Measurements from ENCODE around the gene EPHA10.

EPHA10 gene

DNA sequence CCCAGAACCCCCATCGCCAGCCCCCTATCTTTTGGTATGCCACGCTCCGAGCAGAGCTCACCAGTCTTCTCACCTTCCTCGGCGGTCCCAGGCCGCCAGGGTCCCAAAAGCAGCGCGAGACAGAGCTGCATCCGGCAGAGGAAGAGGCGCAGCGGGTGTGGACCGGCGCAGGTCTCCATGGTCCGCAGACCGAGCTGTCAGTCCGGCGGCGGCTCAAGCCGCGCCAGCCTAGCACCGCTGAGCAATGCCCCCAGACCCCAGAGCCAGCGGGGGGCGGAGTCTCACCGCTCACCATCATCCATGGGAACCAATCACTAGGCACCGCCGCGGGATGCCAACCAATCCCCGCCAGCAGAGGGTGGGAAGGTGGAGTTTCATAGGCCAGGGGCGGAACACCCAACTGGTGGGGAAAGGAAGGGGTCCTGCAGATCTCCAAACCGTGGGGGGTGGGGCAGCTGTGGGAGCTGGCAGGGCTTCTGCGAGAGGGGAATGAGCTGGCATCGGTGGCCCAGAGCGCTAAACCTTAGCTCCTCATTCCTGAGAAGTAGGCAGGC is at the start of gene EPHA10:
Gene EPHA10 (minus strand): TSS at position 233 of the 554 bp plus-strand sequence. CDS start 54 bp downstream, at position 179.
- peak; percentile 78 for DNase-seq (ENCODE audit: low spot score)

DNA sequence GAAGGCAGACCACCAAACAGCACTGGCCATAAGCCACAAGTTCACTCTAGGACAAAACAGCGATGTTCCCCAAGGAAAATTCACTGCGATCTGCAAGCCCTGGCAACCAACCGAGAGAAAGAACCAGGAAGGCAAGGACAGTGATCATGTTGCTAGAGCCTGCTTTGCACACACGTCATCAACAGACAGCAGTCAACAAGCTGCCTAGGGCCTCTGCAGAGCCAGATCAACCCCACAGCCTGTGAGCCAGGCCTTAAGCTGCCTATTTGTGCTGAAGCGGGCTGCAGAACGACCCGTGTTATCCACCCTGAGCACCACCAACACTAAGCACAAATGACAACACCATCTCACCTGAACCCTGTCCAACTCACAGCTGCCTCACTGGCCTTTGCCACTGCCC is 49.3 kb upstream of the EPHA10 start:
- DNase-seq (ENCODE audit: low spot score) = no peak

DNA sequence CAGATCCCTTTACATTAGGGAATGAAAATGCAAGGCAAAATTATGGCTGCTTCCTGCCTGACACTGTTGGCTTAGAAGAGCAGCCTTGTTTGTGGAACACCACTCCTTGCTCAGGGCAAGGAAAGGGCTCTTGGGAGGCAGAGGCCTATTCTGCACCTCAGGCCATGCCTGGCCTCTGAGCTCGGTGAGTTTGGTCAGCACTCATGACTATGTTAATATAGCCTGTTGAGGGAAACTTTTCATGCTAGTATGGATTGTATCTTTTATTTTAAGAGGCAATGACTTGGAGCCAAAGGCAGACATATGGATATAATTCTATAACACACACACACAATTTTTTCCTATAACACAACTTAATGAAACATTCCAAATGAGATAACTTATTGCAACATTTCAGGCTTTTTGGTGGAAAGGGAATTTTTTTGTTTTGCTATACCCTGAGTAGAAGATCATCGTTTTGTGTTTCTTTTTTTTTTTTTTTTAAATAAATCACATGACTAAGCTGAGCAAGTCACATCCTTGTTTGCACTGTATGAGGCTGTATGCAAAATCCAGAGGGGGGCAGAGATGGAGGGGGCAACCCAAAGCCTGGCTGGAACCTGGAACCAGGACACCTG is 48.7 kb upstream of the EPHA10 start:
- no peak for DNase-seq (ENCODE audit: low spot score)

DNA sequence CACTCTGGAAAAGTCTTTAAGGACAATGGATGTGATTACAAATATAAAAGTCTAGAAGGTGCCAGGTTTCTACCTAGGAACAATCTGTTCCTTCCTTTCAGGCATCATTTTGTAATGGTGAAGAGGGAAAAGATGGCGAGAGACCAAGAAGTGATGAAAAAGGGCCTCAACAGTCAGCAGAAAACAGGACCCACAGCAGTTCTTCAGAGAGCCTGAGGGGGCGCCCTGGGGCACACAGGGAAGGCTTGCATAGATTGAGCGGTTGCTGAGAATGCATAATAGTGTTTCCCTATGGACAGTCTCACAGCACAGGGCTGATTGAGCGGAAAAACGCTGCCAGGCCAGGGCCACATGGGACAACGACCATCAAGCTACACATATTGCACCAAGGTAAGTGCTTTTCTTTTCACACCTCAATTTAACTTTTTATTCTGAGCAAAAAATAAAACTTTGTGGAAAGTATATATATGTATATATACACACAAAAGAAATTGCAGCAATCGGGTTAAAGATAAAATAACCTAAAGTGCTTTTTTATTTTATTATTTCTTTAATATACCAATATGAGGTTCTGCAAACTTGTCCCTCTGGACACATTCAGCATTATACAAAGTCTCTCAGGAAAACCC is 46.2 kb upstream of the EPHA10 start:
- peak; percentile 76 for DNase-seq (ENCODE audit: low spot score)

DNA sequence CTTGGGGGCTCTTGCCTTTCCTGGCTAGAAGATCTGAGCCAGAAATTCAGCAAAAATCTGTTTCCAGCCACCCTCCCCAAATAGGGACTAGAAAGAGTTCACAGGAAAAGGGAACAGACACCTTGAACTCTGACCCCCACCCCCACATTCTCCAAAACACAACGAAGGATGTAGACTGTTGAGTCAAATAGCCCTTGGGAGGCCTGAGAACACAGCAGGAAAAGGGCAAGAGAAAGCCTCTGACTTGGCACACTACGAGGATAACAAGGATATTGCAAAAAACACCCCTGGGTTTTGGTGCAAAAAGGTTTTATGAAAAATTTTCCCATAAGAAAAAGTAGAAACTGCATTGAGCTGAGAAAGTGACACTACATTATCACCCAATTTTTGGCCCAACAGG is 45.0 kb upstream of the EPHA10 start:
- DNase-seq (ENCODE audit: low spot score) = no peak

DNA sequence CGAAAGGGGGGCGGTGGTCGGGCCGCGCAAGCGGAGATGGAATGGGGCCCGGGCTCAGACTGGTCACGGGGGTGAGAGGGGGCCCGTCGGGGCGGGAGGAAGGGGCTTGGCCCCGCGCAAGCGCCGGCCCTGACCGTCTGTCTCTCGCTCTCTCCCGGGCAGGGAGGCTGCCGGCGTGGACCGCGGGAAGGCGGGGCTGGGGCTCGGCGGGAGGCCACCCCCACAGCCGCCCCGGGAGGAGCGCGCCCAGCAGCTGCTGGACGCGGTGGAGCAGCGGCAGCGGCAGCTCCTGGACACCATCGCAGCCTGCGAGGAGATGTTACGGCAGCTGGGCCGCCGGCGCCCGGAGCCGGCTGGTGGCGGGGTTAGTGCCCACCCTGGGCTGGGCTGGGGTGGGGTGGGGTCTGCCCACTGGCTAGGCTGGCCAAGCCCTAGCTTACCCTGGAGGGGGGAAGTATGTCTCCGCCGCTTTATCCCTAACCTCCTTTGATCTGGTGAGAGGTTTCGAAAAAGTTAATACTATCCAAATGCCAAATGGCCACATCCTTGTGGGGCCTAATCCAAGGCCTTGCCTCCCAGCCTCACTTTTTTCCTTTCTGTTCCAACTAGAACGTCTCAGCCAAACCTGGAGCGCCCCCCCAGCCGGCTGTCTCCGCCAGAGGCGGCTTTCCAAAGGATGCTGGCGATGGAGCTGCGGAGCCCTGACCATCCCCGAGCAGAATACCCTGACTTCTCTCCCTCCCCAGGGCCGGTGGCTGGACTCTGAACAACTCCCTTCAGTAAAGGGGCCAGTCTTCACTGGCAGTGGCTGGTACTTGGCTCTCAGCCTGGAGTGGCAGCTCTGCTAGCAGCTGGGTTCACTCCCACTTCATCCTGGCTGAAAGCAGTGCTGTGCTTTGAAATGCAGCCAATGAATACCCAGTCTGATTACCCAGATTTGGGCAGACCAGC is 43.7 kb upstream of the EPHA10 start:
- peak; percentile 89 for DNase-seq (ENCODE audit: low spot score)

DNA sequence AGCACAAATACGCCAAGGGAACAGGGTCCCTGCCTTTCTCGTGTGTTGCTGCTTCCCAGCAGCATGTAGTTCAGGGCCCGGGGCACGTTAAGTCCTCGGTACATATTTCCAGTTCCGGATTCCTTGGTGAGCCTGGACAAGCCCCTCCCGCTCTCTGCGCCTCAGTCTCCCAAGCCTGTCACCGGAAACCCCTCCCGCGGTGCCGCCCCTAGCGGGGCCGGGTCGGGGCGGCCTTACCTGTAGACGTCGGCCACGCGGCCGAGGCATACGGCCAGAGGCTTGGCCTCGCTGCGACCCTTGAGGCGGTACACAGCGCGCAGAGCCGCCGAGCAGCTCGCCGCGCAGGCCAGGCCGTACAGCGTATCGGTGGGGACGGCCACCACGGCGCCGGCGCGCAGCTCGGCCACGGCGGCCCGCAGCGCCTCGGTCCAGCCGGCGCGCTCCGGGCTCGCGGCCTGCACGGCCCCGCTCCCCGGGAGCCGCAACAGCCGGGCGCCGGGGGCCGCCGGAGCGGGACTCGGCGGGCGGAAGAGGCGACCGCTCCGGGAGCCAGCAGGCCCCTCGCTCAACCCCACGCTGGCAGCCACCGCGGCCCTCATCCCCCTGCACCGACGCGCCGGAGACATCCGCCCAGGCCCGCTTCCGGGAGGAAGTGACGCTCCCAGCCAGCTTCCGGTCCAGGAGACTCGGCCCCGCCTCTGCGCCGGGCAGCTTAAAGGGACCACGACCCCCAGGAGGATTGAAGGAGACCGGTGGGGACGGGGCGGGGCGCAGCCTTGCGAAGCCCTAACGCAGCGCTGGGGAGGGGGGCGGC is 42.8 kb upstream of the EPHA10 start, which contains the start of the genes C1orf122 and YRDC:
Gene C1orf122 (plus strand): TSS at position 236 of the 814 bp plus-strand sequence. CDS start 615 bp downstream, outside the sequence.
Gene YRDC (minus strand): TSS at position 654 of the 814 bp plus-strand sequence. CDS start 28 bp downstream, at position 626.
- DNase-seq (ENCODE audit: low spot score) = peak; percentile 98

DNA sequence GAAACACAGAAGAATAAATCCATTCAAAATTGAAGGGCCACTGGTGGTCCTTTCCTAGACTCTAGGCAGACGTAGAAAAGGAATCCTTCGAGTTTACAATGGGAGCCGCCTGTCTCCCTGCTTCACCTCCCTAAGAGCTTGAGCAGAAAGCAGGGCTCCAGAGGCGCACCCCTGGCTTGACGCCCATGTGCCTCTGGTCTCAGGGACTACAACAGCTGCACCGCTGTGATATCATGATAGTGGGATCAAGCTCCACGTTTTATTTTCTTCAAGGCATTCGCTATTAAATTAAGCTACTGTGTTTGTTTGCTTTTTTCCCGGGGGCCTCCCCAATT is 42.3 kb upstream of the EPHA10 start:
- DNase-seq (ENCODE audit: low spot score) = no peak

DNA sequence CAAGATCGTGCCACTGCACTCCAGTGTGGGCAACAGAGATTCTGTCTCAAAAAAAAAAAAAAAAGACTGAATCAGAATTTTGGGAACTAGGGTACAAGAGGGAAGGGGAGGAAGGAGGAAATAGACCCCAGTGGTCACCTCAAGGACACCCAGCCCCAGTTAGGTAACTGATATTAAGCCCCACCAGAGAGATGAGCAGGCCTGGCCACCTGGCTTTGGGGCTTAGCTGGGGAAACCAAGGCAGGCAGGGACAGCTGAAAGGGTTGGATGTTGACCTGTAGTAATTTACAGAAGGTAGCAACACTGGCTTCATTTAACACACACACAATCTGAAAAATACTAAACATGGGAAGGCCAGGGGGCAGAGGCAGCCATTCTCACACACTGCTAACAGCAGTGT is 37.5 kb upstream of the EPHA10 start:
- no peak for DNase-seq (ENCODE audit: low spot score)

DNA sequence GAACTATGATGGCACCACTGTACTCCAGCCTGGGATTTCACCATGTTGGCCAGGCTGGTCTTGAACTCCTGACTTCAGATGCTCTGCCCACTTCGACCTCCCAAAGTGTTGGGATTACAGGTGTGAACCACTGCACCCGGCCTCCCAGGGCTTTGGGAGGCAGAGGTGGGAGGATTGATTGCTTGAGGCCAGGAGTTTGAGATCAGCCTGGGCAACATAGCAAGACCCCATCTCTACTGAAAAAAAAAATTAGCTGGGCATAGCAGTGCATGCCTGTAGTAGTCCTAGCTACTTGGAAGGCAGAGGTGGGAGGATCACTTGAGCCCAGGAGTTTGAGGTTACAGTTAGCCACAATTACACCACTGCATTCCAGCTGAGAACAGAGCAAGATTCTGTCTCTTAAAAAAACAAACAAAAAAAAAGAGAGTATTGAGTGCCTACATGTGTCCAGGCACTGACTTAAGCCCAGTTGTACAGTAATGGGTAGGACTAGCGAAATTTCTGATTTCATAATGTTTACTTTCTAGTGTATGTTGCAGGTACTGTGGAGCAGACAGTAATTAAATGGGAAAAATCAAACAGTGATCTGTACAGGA is 32.9 kb upstream of the EPHA10 start:
- DNase-seq (ENCODE audit: low spot score) = no peak

DNA sequence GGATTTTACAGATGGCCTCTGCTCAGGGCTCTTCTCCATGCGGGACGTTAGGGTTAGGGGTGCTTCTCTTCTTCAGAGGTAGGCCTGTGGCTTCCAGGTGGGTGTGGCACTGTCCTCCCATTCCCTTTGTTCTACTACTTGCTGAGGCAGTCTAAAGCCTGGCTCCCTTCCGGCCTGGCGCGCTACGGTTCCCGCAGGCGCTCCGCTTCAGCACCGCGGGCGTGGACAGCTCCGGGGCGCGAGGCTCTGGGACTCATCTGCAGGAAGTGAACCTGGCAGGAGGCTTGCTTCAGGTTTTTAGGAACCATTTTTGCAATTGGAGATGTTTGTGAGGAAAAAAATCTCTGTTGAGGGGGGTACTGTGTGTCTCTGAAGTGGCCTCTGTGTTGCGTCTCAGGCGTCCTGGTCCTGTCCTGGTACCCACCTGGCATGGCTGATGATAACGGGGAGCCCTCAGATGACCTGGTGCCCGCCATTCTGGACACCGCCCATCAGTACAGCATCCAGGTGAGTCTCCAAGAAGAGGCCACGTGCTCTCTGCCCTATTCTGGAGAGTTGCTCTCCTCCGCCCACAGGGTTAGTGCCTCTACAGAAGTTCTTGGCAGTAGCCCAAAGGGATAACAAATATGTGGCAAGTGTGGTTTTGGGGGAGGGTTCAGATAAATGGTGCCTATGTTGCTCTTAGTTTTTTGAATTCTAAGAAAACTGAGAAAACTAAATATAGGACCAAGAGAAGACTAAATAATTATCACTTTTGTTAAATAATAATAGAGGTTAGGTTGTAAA is 30.6 kb upstream of the EPHA10 start:
- peak; percentile 95 for DNase-seq (ENCODE audit: low spot score)

DNA sequence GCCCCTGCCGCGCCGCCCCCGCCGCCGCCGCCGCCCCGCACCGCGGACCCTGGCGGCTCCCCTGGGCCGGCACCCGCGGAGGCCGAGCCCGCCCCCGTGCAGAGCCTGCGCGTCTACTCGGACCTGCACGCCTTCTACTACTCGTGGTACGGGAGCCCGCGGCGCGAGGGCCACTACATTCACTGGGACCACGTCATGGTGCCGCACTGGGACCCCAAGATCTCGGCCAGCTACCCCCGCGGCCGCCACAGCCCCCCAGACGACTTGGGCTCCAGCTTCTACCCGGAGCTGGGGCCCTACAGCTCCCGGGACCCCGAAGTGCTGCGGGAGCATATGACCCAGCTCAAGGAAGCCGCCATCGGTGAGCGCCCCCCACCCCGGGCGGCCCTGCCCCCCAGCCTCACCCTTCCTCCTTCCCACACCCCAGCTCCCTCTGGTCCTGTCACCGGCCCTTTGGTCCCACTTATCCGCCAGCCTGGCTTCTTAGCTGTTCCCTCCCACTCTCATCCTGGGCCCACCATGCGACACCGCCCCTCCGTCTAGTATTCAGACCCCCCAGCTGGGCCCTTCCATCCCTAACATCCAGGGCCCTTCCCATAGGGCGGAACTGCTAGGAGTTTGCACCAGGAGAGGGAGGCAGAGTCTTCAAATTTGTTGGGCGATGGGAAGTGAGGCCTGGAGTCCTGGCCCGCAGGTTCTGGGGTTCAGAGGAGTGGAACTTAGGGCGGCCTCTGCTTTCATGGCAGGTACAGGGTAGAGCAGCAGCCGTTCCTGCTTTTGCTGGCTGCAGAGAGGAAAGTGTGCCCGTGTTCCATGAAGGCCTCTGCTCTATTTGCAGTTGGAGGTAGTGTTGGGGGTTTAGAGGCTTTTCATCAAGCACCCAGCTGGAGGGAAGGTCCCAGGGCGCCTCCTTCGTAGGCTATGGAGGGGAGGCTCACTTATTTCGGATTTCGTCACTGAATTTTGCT is 29.7 kb upstream of the EPHA10 start:
- peak; percentile 30 for DNase-seq (ENCODE audit: low spot score)

DNA sequence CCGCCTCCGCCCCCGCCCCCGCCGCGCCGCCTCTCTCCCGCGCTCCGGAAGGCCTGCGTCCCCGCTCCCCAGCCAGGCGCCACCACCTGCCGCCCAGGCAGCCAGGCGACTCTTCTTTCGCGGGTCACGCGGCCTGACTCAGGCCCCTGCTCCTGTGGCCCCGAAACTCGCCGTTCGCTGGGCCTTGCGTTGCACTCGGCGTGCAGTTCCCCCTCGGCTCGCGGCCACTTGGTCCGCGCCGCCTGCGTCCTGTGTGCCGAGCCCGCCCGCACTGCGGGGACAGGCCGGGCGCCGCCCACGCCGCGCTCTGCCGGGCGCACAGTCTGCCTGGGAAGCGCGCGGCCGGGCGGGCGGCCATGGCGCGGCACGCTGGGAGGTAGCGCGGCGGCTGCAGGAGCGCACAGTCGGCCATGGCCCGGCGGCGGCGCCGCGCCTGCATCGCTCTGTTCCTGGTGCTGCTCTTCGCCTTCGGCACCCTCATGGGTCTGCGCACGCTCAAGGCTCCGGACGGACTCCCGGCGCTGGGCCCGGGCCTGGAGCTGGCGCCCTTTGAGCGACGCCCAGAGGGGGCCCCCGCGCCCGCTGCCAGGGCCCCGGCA is 29.0 kb upstream of the EPHA10 start, which contains the start of gene MANEAL:
Gene MANEAL (plus strand): TSS at position 75 of the 599 bp plus-strand sequence. CDS start 336 bp downstream, at position 411.
- peak; percentile 86 for DNase-seq (ENCODE audit: low spot score)

DNA sequence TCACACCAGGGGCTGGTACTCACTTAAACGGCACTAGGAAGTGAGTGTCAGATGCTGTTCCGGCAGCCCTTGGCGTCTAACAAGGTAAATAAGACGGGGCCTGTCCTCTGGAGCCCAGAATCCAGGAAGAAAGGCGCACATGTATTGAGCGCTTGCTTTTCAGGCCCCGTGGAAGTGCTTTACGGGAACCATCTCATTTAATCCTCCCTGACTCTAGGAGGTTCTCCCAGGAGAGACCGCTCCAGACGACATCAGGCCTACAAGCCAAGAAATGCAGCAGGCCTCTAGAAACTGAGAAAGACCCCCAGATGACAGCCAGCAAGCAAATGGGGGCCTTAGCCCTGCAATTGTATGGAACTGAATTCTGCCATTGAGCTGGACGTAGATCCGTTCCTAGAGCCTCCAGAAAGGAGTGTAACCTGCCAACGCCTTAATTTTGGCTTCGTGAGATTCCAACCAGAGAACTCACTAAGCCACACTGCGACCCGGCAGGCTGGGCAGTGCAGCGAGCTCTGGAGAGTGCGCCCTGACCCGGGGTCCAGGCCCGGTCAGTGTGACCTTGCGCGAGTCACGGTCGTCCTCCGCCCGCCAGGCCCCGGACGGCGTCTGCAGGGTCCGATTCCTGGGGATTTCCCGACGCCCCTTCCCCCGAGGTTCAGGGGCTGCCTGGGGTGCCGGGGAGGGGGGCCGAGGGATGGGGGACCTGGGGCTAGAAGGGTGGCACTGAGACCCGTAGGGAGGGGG is 28.2 kb upstream of the EPHA10 start:
- DNase-seq (ENCODE audit: low spot score) = no peak

DNA sequence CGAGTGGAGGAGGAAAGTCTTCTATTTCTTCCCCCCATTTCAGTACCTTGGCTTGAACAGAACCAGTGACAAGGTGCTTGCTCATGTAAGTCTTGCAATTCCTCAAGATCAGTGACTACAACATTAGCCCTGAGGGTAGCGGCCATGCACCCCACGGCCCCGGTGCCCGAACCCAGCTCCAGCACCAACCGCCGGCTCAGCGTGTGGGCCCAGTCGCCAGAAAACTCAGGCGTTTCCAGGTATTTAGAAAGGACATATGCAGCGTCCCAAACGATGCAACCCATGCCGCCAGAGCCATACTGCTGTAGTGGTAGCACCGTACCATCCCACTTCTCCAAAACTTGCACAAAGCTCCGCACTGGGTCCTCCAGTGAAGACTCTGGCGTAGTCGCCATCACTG is 17.6 kb upstream of the EPHA10 start:
- no peak for DNase-seq (ENCODE audit: low spot score)

DNA sequence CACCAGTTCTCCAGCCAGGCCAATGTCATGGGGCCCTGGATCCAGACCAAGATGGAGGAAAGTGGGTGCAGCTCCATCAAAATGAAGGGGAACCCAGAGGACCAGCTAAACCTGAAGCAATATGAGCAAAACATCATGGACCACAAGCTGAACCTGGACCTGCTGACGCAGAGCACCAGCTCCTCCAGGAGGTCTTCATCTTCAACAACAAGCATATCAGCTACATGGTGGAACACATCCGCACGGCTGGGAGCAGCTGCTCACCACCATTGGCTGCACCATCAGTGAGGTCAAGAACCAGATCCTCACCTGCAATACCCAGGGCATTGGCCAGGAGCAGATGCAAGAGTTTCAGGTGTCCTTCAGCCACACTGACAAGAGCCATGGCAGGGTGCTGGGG is 13.7 kb upstream of the EPHA10 start:
- DNase-seq (ENCODE audit: low spot score) = no peak

DNA sequence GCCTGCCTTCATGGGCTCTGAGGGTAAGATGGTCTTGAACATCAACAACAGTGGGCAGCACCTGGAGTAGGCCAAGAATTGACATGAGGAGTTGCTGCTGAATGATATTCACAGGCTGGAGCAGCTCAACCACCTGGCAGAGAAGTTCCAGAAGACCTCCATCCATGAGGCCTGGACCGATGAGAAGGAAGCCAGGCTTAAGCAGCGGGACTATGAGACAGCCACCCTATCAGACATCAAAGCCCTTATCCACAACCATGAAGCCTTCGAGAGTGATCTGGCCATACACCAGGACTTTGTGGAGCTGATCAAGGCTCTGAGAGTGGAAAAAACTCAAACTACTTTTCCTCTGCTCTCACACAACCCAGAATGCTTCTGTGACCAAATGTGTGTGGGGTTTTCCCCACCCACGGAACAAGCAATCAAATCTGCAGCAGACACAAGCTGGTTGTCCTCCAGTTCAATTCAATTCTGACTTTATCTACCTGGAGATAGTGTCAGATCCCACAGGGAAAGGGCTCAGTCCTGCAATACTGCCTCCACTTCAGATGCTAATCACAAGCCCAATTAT is 12.1 kb upstream of the EPHA10 start:
- DNase-seq (ENCODE audit: low spot score) = no peak

Data from iPS-NIHi11 (cell line).